ENCODE results near the gene MKRN3.
"Not testable (repeated sequence)": the region's sequence is repeated elsewhere in the genome, so short reads cannot be mapped to it uniquely, and the experiment has no call there.

MKRN3 gene

DNA sequence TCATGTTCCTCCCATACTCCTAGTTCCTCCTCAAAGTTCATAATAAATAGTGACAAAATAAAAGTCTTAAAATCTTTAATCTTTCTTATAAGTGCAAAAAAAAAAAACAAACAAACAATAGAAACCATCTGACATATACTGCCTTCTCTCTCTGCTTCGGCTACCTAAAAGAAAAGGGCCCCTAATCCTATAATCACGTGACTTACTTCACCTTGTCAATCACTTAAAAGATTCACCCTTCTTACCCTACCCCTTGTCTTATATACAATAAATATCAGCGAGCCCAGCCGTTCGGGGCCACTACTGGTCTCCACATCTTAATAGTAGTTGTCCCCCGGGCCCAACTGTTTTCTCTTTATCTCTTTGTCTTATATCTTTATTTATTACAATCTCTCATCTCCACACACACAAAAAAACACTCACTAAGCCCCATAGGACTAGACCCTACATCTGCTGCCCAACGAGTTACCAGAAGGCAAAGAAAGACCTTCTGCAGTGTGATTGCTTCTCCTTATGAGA is 28.8 kb downstream of the MKRN3 start:
- no peak for DNase-seq

GRCh38 chr15:23595368-23595767 is 29.9 kb downstream of the MKRN3 start:
- DNase-seq = no peak

DNA sequence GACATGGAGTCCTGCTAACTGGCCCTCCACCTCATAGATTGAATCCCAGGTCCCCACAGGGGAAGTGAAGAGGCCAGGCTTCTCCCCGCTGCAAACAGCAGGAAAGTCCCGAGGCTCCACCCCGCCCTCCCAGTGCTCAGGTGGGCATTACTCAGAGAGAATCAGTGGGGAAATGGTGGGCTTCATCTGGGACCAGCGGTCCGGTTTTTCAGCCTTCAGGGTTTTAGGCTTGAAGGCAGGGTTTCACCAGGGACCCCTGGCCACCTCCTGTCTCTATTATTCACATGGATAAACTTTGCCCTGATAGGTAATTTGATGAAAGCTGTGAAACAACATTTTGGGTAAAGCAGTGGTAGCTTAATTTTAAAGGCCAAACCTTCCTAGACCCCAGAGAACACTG is 31.3 kb downstream of the MKRN3 start:
- no peak for DNase-seq

DNA sequence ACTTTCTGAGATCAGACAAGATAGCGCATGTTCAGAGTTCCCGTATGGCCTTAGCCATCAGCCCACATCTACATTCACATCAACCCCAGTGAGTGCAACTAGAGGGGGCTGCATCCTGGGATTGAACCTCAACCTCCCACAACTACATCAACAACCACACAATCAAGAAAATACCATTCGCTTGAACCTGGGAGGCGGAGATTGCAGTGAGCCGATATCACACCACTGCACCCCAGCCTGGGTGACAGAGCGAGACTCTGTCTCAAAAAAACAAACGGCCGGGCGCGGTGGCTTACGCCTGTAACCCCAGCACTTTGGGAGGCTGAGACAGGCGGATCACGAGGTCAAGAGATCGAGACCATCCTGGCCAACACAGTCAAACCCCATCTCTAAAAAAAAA is 31.8 kb downstream of the MKRN3 start:
- not testable (repeated sequence) for DNase-seq

- no peak for DNase-seq
These were observed 33.6 kb downstream of the MKRN3 start for GRCh38 chr15:23599053-23599452.

GRCh38 chr15:23602124-23602523 is 36.6 kb downstream of the MKRN3 start:
- no peak for DNase-seq

DNA sequence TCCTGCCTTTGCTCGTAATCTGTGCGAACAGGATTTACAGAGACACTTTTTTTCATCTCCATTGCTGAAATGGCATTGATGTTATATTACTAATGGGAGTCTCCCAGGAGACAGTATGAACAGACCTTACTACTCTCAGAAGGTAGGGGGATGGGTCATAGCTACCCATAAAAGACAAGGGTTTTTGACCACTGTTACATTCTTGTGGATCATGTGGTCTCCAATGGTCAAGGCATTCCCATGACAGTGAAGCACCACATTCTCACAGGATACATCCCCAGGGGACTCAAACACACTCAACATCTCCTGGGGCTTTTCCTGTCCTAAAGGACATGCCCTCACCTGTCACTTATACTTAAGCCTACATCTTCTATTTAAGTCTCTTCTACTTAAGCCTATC is 40.8 kb downstream of the MKRN3 start:
- no peak for DNase-seq

DNA sequence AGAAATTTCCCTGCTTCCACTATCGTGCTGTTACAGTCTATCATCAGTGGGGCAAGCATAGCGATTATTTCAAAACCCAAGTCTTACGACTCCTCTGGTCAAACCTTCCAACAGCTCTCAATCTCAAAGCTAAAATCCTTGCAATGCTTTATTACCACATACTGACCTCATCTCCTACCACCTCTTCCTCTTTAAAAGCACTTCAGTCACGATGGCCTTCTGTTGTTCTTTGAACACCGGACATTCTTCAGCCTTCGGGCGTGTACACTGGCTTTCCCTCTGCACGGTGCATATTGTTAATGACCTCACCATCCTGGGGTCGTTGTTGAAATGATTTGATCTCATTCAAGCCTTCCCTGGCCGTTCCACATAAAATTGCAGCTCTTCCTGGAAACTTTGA is 51.1 kb downstream of the MKRN3 start:
- no peak for DNase-seq
